Left ventricle myocardium inferior (tissue), 1 donor: Measurements from ENCODE around the gene USP10. TPM values are rescaled to one million over a fixed set of nuclear protein-coding genes. Genes with fewer than 3 reads are reported as not detected.

Experiments
- DNase-seq: peaks from one replicate; pipeline ENCODE4 v3.0.0-alpha.2; 2020
- H3K27ac ChIP-seq: fragments of 200-600 bp; replicated peaks from 2 replicates; pipeline ENCODE4 v1.8.0; 2021
- H3K27me3 ChIP-seq: fragments of 200-600 bp; 2 replicates; pipeline ENCODE4 v1.8.0; 2021; ENCODE audit warnings: low read depth
- H3K36me3 ChIP-seq: fragments of 200-600 bp; 2 replicates; pipeline ENCODE4 v1.8.0; 2021
- H3K4me1 ChIP-seq: fragments of 200-600 bp; 2 replicates; pipeline ENCODE4 v1.8.0; 2021
- H3K4me3 ChIP-seq: fragments of 200-600 bp; 2 replicates; pipeline ENCODE4 v1.8.0; 2021; ENCODE audit warnings: mild to moderate bottlenecking, moderate library complexity
- H3K9me3 ChIP-seq: fragments of 200-600 bp; replicated peaks from 2 replicates; pipeline ENCODE4 v1.8.0; 2021
- CTCF ChIP-seq: fragments of 200-600 bp; IDR thresholded peaks from 2 replicates; pipeline ENCODE4 v1.8.0; 2021; ENCODE audit warnings: antibody characterized with exemption, mild to moderate bottlenecking, borderline replicate concordance
- intact Hi-C: fragments of 100-400 bp; cut with micrococcal nuclease; formaldehyde crosslinking; loops from one replicate; pipeline ENCODE4 v1.11.0; 2022
- total RNA-seq: library from RNA; stranded (reverse); fragmentation: NEBNext Ultra II Directional; extraction: Animal tissue kit (Norgen Biotek cat#: 25700); gene quantifications from one replicate; pipeline ENCODE4 v1.2.1, GENCODE V29; 2021
- donor health status: DM: no; HTN: yes; CAD: no; lungs with severe emphysema.

Gene USP10
- total RNA-seq, 1 donor from 2014 or later = 66.7 TPM

DNA sequence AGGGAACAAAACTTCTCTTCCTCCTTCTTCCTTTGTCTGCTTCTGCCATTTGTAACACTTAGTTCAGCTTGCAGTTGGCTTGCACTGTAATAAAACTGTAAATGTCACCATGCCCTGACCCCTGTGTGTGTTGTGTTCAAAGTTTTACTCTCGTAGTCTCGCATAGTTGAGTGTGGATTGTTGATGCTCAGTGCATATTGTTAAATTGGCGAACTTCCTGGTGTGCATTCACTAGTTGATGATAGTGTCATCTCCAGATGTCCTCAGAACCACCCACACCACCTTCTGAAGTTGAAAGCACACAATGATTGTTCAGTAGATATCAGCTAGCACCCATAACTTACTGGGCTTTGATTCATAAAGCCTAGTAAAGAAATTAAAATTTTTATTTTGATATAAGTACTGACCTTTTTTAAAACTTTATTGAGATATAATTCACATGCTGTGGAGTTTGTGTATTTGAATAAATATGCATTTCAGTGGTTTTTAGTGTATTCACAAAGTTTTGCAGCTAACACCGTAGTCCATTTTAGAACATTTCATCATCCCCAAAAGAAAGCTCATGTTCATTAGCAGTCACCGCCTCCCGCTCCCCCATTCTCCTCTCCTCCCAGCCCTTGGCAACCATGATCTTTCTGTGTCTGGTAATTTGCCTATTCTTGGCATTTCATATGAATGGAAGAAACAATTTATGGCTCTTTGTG lies 25.0 kb downstream of the USP10 start:
- no peak for TF ChIP-seq CTCF
- intact Hi-C loops = loop anchor here (5.0 kb wide), 2 partner anchors 52 to 212 kb away; no protein-coding TSS in a partner anchor
- Histone ChIP-seq H3K4me3 (no peak overlapping the region), H3K9me3 (no peaks in the 10 kb centered on the region), H3K36me3 (no peaks in the 10 kb centered on the region), H3K27ac (peak overlapping the region; percentile 5), H3K4me1 (peaks cover 75% of the 10 kb centered on the region), H3K27me3 (no peaks in the 10 kb centered on the region)
- DNase-seq = no peak

GRCh38 chr16:84725481-84726078 lies 25.8 kb downstream of the USP10 start:
- no peaks in the 10 kb centered on the region for H3K27me3 ChIP-seq
- H3K27ac ChIP-seq = no peak overlapping the region
- no peak for TF ChIP-seq CTCF
- no peaks in the 10 kb centered on the region for H3K36me3 ChIP-seq
- no peaks in the 10 kb centered on the region for H3K9me3 ChIP-seq
- H3K4me3 ChIP-seq = no peak overlapping the region
- intact Hi-C loops = loop anchor here (5.0 kb wide), 1 partner anchor 213 kb away; no protein-coding TSS in a partner anchor
- H3K4me1 ChIP-seq = peaks cover 78% of the 10 kb centered on the region
- DNase-seq = no peak

GRCh38 chr16:84726079-84726668 lies 26.4 kb downstream of the USP10 start:
- H3K27me3 ChIP-seq = no peaks in the 10 kb centered on the region
- no peaks in the 10 kb centered on the region for H3K36me3 ChIP-seq
- DNase-seq = peak; percentile 92
- TF ChIP-seq CTCF = peak; percentile 96
- peak overlapping the region; percentile 39 for H3K27ac ChIP-seq
- no peaks in the 10 kb centered on the region for H3K9me3 ChIP-seq
- peak overlapping the region; percentile 31 for H3K4me3 ChIP-seq
- H3K4me1 ChIP-seq = peaks cover 83% of the 10 kb centered on the region
- intact Hi-C loops = loop anchor here (5.0 kb wide), 1 partner anchor 214 kb away; no protein-coding TSS in a partner anchor

DNA sequence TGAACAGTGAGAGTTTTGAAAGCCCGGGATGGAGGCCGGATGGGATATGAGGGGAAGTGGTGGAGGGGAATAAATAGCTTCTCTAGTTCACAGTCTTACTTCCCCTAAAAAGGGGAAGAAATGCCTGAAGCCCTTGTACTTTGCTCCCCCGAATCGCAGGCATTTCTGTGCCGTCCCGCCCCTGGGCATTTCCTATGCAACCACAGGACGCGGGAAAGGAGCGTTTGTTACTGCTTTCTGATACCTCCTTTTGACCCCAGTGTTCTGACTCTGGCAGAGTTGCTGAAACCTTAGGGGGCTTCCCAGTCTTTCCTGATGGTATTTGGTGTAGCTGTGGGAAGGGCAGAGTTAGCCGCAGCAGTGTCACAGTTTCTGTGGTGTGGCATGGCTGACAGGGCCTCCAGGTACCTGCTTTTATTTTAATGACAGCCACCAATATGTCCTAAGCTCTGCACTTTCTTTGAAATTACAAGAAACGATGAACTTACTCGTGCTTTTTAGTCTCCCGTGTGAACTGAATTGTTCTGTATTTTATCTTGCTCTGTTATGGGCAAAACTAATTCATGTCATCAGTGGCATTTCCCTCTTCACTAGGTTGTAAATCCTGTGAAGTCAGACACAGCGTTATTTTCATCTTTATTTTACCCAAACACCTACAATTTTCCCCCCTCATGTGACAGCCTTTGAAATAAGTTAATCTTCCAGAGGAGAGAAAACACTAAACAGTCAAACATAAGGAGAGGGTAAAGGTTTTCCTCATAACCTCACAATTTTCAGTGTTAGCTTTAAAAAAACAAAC lies 27.1 kb downstream of the USP10 start:
- no peak for TF ChIP-seq CTCF
- Histone ChIP-seq H3K4me1 (peaks cover 84% of the 10 kb centered on the region), H3K4me3 (peak overlapping the region; percentile 31), H3K9me3 (no peaks in the 10 kb centered on the region), H3K27me3 (no peaks in the 10 kb centered on the region), H3K27ac (peak overlapping the region; percentile 39), H3K36me3 (no peaks in the 10 kb centered on the region)
- intact Hi-C loops = loop anchor here (5.0 kb wide), 1 partner anchor 215 kb away; no protein-coding TSS in a partner anchor
- DNase-seq = peak; percentile 27

- Histone ChIP-seq H3K27ac (no peak overlapping the region), H3K4me3 (no peak overlapping the region), H3K27me3 (no peaks in the 10 kb centered on the region), H3K9me3 (no peaks in the 10 kb centered on the region), H3K4me1 (peaks cover 78% of the 10 kb centered on the region), H3K36me3 (peaks cover 2% of the 10 kb centered on the region)
- intact Hi-C loops = loop anchor here (5.0 kb wide), 1 partner anchor 217 kb away; no protein-coding TSS in a partner anchor
- TF ChIP-seq CTCF = no peak
- no peak for DNase-seq
Measured at GRCh38 chr16:84728853-84729424, 29.1 kb downstream of the USP10 start.
